Coronary artery (tissue), 2 donors: ENCODE measurements around the gene BIN2.

ENCODE experiments used
- DNase-seq: peaks from one replicate; pipeline ENCODE4 v3.0.0-alpha.2; 2017; ENCODE audit warnings: low spot score
- H3K27ac ChIP-seq, 2 donors: fragments of 200-600 bp; sonication (generic); one replicate each; pipeline ENCODE4 v1.5.1; 2016 to 2019
- H3K4me3 ChIP-seq: fragments of 200-600 bp; sonication (generic); 2 replicates; pipeline ENCODE4 v1.5.1; 2016; ENCODE audit warnings: mild to moderate bottlenecking, moderate library complexity
- CTCF ChIP-seq: fragments of 200-600 bp; sonication (generic); IDR thresholded peaks from one replicate; pipeline ENCODE4 v1.5.1; 2019; ENCODE audit warnings: antibody characterized with exemption

BIN2 gene

GRCh38 chr12:51254536-51254935, 69.4 kb downstream of the BIN2 start:
- DNase-seq, result no peak
- no peak for TF ChIP-seq CTCF
- no peak overlapping the region for H3K4me3 ChIP-seq
- H3K27ac ChIP-seq, result no peak overlapping the region

- no peak for TF ChIP-seq CTCF
Observed at GRCh38 chr12:51253276-51253675, 70.7 kb downstream of the BIN2 start.

GRCh38 chr12:51247523-51248206, 76.3 kb downstream of the BIN2 start:
- H3K27ac ChIP-seq, result no peak overlapping the region
- TF ChIP-seq CTCF, result no peak
- no peak for DNase-seq

More at GRCh38 chr12:51253276-51253675, 70.7 kb downstream of the BIN2 start:
- Histone ChIP-seq H3K4me3 (no peak overlapping the region), H3K27ac (no peak overlapping the region)
- no peak for DNase-seq

GRCh38 chr12:51246254-51246853, 77.6 kb downstream of the BIN2 start:
- peak overlapping the region in 1 of 2 donors; percentile 26 for H3K27ac ChIP-seq
- TF ChIP-seq CTCF, result no peak
- DNase-seq, result no peak
- no peak overlapping the region for H3K4me3 ChIP-seq

More at GRCh38 chr12:51247523-51248206, 76.3 kb downstream of the BIN2 start:
- no peak overlapping the region for H3K4me3 ChIP-seq

GRCh38 chr12:51245476-51246253, 78.3 kb downstream of the BIN2 start:
- no peak for DNase-seq
- no peak overlapping the region for H3K4me3 ChIP-seq
- TF ChIP-seq CTCF, result no peak
- H3K27ac ChIP-seq, result peak overlapping the region in 1 of 2 donors; percentile 26

GRCh38 chr12:51244269-51244668, 79.7 kb downstream of the BIN2 start:
- H3K27ac ChIP-seq, result no peak overlapping the region
- H3K4me3 ChIP-seq, result no peak overlapping the region
- no peak for TF ChIP-seq CTCF
- DNase-seq, result no peak
